Measurements from ENCODE around the gene RBM4B.
A peak's percentile ranks its signal among the peaks of the same experiment; 100 is the strongest.

RBM4B gene

GRCh38 chr11:66720899-66721470, 43.3 kb upstream of the RBM4B start:
- no peak for TF ChIP-seq TEAD4 (IDR thresholded peaks at IDR 0.05)
- no peak for TF ChIP-seq CEBPB (IDR thresholded peaks at IDR 0.05)
- TF ChIP-seq USF1 (IDR thresholded peaks at IDR 0.05): no peak
- no peak for TF ChIP-seq MAX (IDR thresholded peaks at IDR 0.05)
- no peak for TF ChIP-seq YY1 (IDR thresholded peaks at IDR 0.05; ENCODE audit: low read depth)
- no peak for TF ChIP-seq REST (IDR thresholded peaks at IDR 0.05; ENCODE audit: low read depth)

- TF ChIP-seq TAF1 (IDR thresholded peaks at IDR 0.05; ENCODE audit: low read depth): peak; percentile 63; the same call in 1 of the 2 replicates
- TF ChIP-seq REST (IDR thresholded peaks at IDR 0.05; ENCODE audit: low read depth): no peak
- peak; percentile 9; the same call in 1 of the 2 replicates for TF ChIP-seq ZBTB7A (IDR thresholded peaks at IDR 0.05; ENCODE audit: low read depth)
- TF ChIP-seq CREB1 (IDR thresholded peaks at IDR 0.05; ENCODE audit: low read depth): no peak
- 0 out of 2 replicates have a peak, but pooled peaks have one; percentile 16 for TF ChIP-seq TEAD4 (IDR thresholded peaks at IDR 0.05)
- TF ChIP-seq CEBPB (IDR thresholded peaks at IDR 0.05): no peak
- peak; percentile 58 for TF ChIP-seq TCF12 (IDR thresholded peaks at IDR 0.05; ENCODE audit: low read depth)
- TF ChIP-seq EP300 (IDR thresholded peaks at IDR 0.05; ENCODE audit: borderline replicate concordance): peak; percentile 64; the same call in 1 of the 2 replicates
- TF ChIP-seq EGR1 (IDR thresholded peaks at IDR 0.05): peak; percentile 88
- TF ChIP-seq MAX (IDR thresholded peaks at IDR 0.05): peak; percentile 71
- no peak for TF ChIP-seq FOXM1 (IDR thresholded peaks at IDR 0.05; ENCODE audit: borderline replicate concordance, low read depth)
- peak; percentile 13; the same call in 1 of the 2 replicates for TF ChIP-seq RAD21 (IDR thresholded peaks at IDR 0.05; ENCODE audit: low read depth)
- TF ChIP-seq NFIC (IDR thresholded peaks at IDR 0.05): no peak
- TF ChIP-seq YY1 (IDR thresholded peaks at IDR 0.05; ENCODE audit: low read depth): 0 out of 2 replicates have a peak, but pooled peaks have one; percentile 46
- TF ChIP-seq USF1 (IDR thresholded peaks at IDR 0.05): peak; percentile 71
Observed at GRCh38 chr11:66720223-66720898, 42.7 kb upstream of the RBM4B start.

GRCh38 chr11:66719111-66719872, 41.6 kb upstream of the RBM4B start:
- TF ChIP-seq ZBTB7A (IDR thresholded peaks at IDR 0.05; ENCODE audit: low read depth) (no peak), TEAD4 (IDR thresholded peaks at IDR 0.05) (no peak), CEBPB (IDR thresholded peaks at IDR 0.05) (no peak), FOXM1 (IDR thresholded peaks at IDR 0.05; ENCODE audit: borderline replicate concordance, low read depth) (no peak), EP300 (IDR thresholded peaks at IDR 0.05; ENCODE audit: borderline replicate concordance) (no peak), NFIC (IDR thresholded peaks at IDR 0.05) (no peak)

- TF ChIP-seq TAF1 (IDR thresholded peaks at IDR 0.05; ENCODE audit: low read depth) (0 out of 2 replicates have a peak, but pooled peaks have one; percentile 16), REST (IDR thresholded peaks at IDR 0.05; ENCODE audit: low read depth) (no peak), YY1 (IDR thresholded peaks at IDR 0.05; ENCODE audit: low read depth) (no peak), MAX (IDR thresholded peaks at IDR 0.05) (peak; percentile 69), TCF12 (IDR thresholded peaks at IDR 0.05; ENCODE audit: low read depth) (peak; percentile 64), FOXM1 (IDR thresholded peaks at IDR 0.05; ENCODE audit: borderline replicate concordance, low read depth) (peak; percentile 33; the same call in 1 of the 2 replicates), NFIC (IDR thresholded peaks at IDR 0.05) (peak; percentile 84), ZBTB7A (IDR thresholded peaks at IDR 0.05; ENCODE audit: low read depth) (peak; percentile 70), EP300 (IDR thresholded peaks at IDR 0.05; ENCODE audit: borderline replicate concordance) (peak; percentile 71), CEBPB (IDR thresholded peaks at IDR 0.05) (no peak), TEAD4 (IDR thresholded peaks at IDR 0.05) (peak; percentile 49), CREB1 (IDR thresholded peaks at IDR 0.05; ENCODE audit: low read depth) (no peak), EGR1 (IDR thresholded peaks at IDR 0.05) (no peak; the same call in 1 of the 2 replicates), RAD21 (IDR thresholded peaks at IDR 0.05; ENCODE audit: low read depth) (no peak), USF1 (IDR thresholded peaks at IDR 0.05) (no peak)
Observed at GRCh38 chr11:66718320-66718971, 40.8 kb upstream of the RBM4B start.

Data from Ishikawa (cell line).